Measurements from ENCODE around the gene MIER3.

DNA sequence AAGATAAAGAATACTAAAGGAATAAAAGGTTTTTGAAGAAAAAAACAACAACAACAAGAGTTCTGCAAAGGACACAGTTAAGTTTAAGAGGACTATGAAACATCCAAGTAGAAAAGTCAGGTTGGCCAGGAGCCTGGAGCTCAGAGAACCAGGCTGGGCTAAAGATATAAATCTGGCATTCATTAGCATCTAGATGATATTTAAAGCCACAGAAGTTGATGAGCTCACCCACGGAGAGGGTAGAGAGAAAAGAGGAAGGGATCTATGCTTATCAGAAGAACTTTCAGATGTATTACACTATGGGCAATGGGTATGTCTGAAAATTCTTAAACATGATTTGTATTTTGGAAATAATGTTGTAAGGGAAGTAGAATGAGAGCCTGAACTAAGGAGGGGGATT is 9.9 kb downstream of the MIER3 start:
- TF ChIP-seq POLR2AphosphoS5 (IDR thresholded peaks at IDR 0.05; ENCODE audit: borderline replicate concordance, low read depth, low read length) = no peak
- no peak for TF ChIP-seq EZH2 (IDR thresholded peaks at IDR 0.05)

All from SK-N-MC (cell line).